IMR-90 (cell line): ENCODE measurements around the gene CLSTN1. TPM values are rescaled to one million over a fixed set of nuclear protein-coding genes. Genes with fewer than 3 reads are reported as not detected.

Source experiments
- ATAC-seq: fragments of 200-7000 bp; cut with Tn5 transposase; 2 replicates; pipeline ENCODE4 v1.9.1; 2020; ENCODE audit warnings: low read depth, mild to moderate bottlenecking, moderate library complexity
- BruUV-seq: library from RNA; stranded (reverse); fragments of 400-500 nt; replicated peaks from 2 replicates; lab custom pipeline; 2021; lab: Mats Ljungman, UMichigan
- CTCF ChIA-PET: fragments of 300-600 bp; formaldehyde crosslinking; extraction: SDS; loops from one replicate; lab custom pipeline; 2021; ENCODE audit warnings: antibody characterized with exemption; lab: Yijun Ruan, JAX
- POLR2A ChIA-PET: fragments of 300-600 bp; sonication (Branson Sonifier 250); formaldehyde crosslinking; loops from one replicate; lab custom pipeline; 2022; ENCODE audit warnings: antibody characterized with exemption; ENCODE audit not compliant: unreplicated experiment; lab: Charles Lee
- DNase-seq: peaks from one replicate; pipeline ENCODE4 v3.0.0; 2013
- H2AFZ ChIP-seq: replicated peaks from 2 replicates; pipeline ENCODE3; 2013; ENCODE audit warnings: low read length, mild to moderate bottlenecking; ENCODE audit not compliant: poor library complexity
- H2AK5ac ChIP-seq: 2 replicates; pipeline ENCODE4 v1.6.1; 2013; ENCODE audit warnings: low read depth, low read length, inconsistent platforms
- H2AK9ac ChIP-seq: replicated peaks from 2 replicates; pipeline ENCODE3; 2013; ENCODE audit warnings: mild to moderate bottlenecking, low read depth, low read length, moderate library complexity; ENCODE audit not compliant: poor library complexity
- H2BK120ac ChIP-seq: 2 replicates; pipeline ENCODE4 v1.6.1; 2013; ENCODE audit warnings: low read depth, low read length, inconsistent platforms
- H2BK15ac ChIP-seq: 3 replicates; pipeline ENCODE4 v1.6.1; 2013; ENCODE audit warnings: low read depth, low read length, inconsistent platforms
- H2BK20ac ChIP-seq: 2 replicates; pipeline ENCODE4 v1.6.1; 2013; ENCODE audit warnings: low read depth, mild to moderate bottlenecking, inconsistent platforms, low read length, moderate library complexity
- H2BK5ac ChIP-seq: 2 replicates; pipeline ENCODE4 v1.6.1; 2013; ENCODE audit warnings: mild to moderate bottlenecking, low read depth, low read length, inconsistent platforms; ENCODE audit not compliant: poor library complexity, severe bottlenecking
- H3K14ac ChIP-seq: replicated peaks from 2 replicates; pipeline ENCODE4 v1.6.1; 2013; ENCODE audit warnings: low read depth, low read length, inconsistent platforms
- H3K18ac ChIP-seq: 2 replicates; pipeline ENCODE4 v1.6.1; 2013; ENCODE audit warnings: low read depth, low read length, control low read depth
- H3K23ac ChIP-seq: 2 replicates; pipeline ENCODE4 v1.6.1; 2013; ENCODE audit warnings: low read depth, low read length, inconsistent platforms
- H3K27ac ChIP-seq: 2 replicates; pipeline ENCODE4 v1.5.1; 2013; ENCODE audit warnings: mild to moderate bottlenecking, control low read depth, low read length; ENCODE audit not compliant: insufficient read depth
- H3K27me3 ChIP-seq: 2 replicates; pipeline ENCODE4 v1.6.1; 2013; ENCODE audit warnings: low read length; ENCODE audit not compliant: control insufficient read depth, insufficient read depth
- H3K36me3 ChIP-seq: 2 replicates; pipeline ENCODE4 v1.6.1; 2013; ENCODE audit warnings: low read length, mixed read lengths; ENCODE audit not compliant: control insufficient read depth, insufficient read depth
- H3K4ac ChIP-seq: 2 replicates; pipeline ENCODE4 v1.6.1; 2013; ENCODE audit warnings: low read depth, low read length, inconsistent platforms
- H3K4me1 ChIP-seq: 2 replicates; pipeline ENCODE4 v1.6.1; 2013; ENCODE audit warnings: low read length, mixed read lengths; ENCODE audit not compliant: control insufficient read depth, insufficient read depth
- H3K4me2 ChIP-seq: 2 replicates; pipeline ENCODE4 v1.6.1; 2013; ENCODE audit warnings: low read depth, mild to moderate bottlenecking, control low read depth, low read length, moderate library complexity
- H3K4me3 ChIP-seq: 2 replicates; pipeline ENCODE4 v1.5.1; 2013; ENCODE audit warnings: low read depth, mild to moderate bottlenecking, control low read depth, low read length, moderate library complexity; ENCODE audit not compliant: insufficient read depth
- H3K56ac ChIP-seq: 2 replicates; pipeline ENCODE4 v1.6.1; 2013; ENCODE audit warnings: low read length, inconsistent platforms; ENCODE audit not compliant: insufficient read depth; ENCODE audit errors: extremely low read depth
- H3K79me1 ChIP-seq, 2 experiments: 2 replicates each; pipeline ENCODE4 v1.6.1; 2013; ENCODE audit warnings: low read length in 2 of 2, inconsistent platforms in 1 of 2, low read depth in 1 of 2
- H3K9ac ChIP-seq: 2 replicates; pipeline ENCODE4 v1.6.1; 2013; ENCODE audit warnings: low read depth, low read length, control low read depth
- H3K9me1 ChIP-seq: 2 replicates; pipeline ENCODE4 v1.6.1; 2013; ENCODE audit warnings: low read length, inconsistent platforms; ENCODE audit not compliant: insufficient read depth
- H3K9me3 ChIP-seq: 2 replicates; pipeline ENCODE4 v1.6.1; 2013; ENCODE audit warnings: low read length; ENCODE audit not compliant: control insufficient read depth, insufficient read depth
- H4K20me1 ChIP-seq: 2 replicates; pipeline ENCODE4 v1.6.1; 2013; ENCODE audit warnings: low read length, inconsistent platforms; ENCODE audit not compliant: insufficient read depth
- H4K5ac ChIP-seq: 2 replicates; pipeline ENCODE4 v1.6.1; 2013; ENCODE audit warnings: mild to moderate bottlenecking, low read depth, low read length, control low read depth
- H4K8ac ChIP-seq, 2 experiments: 2 replicates each; pipeline ENCODE4 v1.6.1; 2013; ENCODE audit warnings: low read depth in 2 of 2, low read length in 2 of 2, control low read depth in 1 of 2, inconsistent platforms in 1 of 2
- H4K91ac ChIP-seq: 2 replicates; pipeline ENCODE4 v1.6.1; 2013; ENCODE audit warnings: low read depth, low read length, inconsistent platforms; ENCODE audit not compliant: insufficient read depth
- BHLHE40 ChIP-seq: fragments of 150-350 bp; IDR thresholded peaks from 2 replicates; pipeline ENCODE4 v1.6.1; 2016; ENCODE audit warnings: mild to moderate bottlenecking, low read depth, low read length
- CEBPB ChIP-seq: IDR thresholded peaks from 2 replicates; pipeline ENCODE4 v1.6.1; 2012; ENCODE audit warnings: low read depth, low read length, improper control_type of control experiment
- CHD1 ChIP-seq: IDR thresholded peaks from 2 replicates; pipeline ENCODE4 v1.6.1; 2012; ENCODE audit warnings: low read depth, low read length, improper control_type of control experiment
- MAFK ChIP-seq: IDR thresholded peaks from 2 replicates; pipeline ENCODE4 v1.6.1; 2012; ENCODE audit warnings: low read depth, low read length, improper control_type of control experiment
- MAZ ChIP-seq: IDR thresholded peaks from 2 replicates; pipeline ENCODE4 v1.6.1; 2012; ENCODE audit warnings: low read depth, mild to moderate bottlenecking, low read length, improper control_type of control experiment, moderate library complexity, borderline replicate concordance
- MXI1 ChIP-seq: IDR thresholded peaks from 2 replicates; pipeline ENCODE4 v1.6.1; 2012; ENCODE audit warnings: low read depth, mild to moderate bottlenecking, low read length, moderate library complexity, borderline replicate concordance
- NFE2L2 ChIP-seq: fragments of 150-350 bp; IDR thresholded peaks from 2 replicates; pipeline ENCODE4 v1.6.1; 2016; ENCODE audit warnings: low read depth, mild to moderate bottlenecking, low read length
- POLR2A ChIP-seq: IDR thresholded peaks from 2 replicates; pipeline ENCODE4 v1.6.1; 2012; ENCODE audit warnings: mild to moderate bottlenecking, low read depth, low read length
- RAD21 ChIP-seq: IDR thresholded peaks from 2 replicates; pipeline ENCODE4 v1.6.1; 2012; ENCODE audit warnings: low read length, improper control_type of control experiment
- RCOR1 ChIP-seq: IDR thresholded peaks from 2 replicates; pipeline ENCODE4 v1.6.1; 2012; ENCODE audit warnings: mild to moderate bottlenecking, low read length, improper control_type of control experiment; ENCODE audit not compliant: insufficient replicate concordance
- RFX5 ChIP-seq: IDR thresholded peaks from 2 replicates; pipeline ENCODE4 v1.8.0; 2012; ENCODE audit warnings: low read depth, mild to moderate bottlenecking, low read length, moderate library complexity
- SMC3 ChIP-seq: fragments of 150-350 bp; IDR thresholded peaks from 2 replicates; pipeline ENCODE4 v1.6.1; 2016; ENCODE audit warnings: low read depth, mild to moderate bottlenecking, antibody characterized with exemption, low read length, moderate library complexity
- WGBS, 2 experiments: methylation state at CpG; one replicate each; pipeline versions ENCODE4 v1.1.5 to v1.1.7; 2013; ENCODE audit warnings: missing lambda C conversion rate in 2 of 2; ENCODE audit not compliant: insufficient read length in 1 of 2; ENCODE audit errors: extremely low coverage in 2 of 2; 5-methylcytosine and 5-hydroxymethylcytosine counted together
- dilution Hi-C: fragments of 300-500 bp; cut with HindIII; formaldehyde crosslinking; loops from one replicate; pipeline ENCODE4 v1.14.3; 2018; ENCODE audit warnings: low sequenced_read_pairs; ENCODE audit not compliant: unreplicated experiment
- in situ Hi-C: fragments of 300-500 bp; cut with MboI; formaldehyde crosslinking; loops from 3 replicates; pipeline ENCODE4 v1.14.3; 2019; ENCODE audit warnings: low sequenced_read_pairs, inconsistent platforms, mixed read lengths
- intact Hi-C: fragments of 100-400 bp; cut with micrococcal nuclease; formaldehyde crosslinking; loops from 2 replicates; pipeline ENCODE4 v1.10.0; 2022
- polyA plus RNA-seq, 3 experiments: library from polyadenylated mRNA; depleted of rRNA; stranded (reverse); fragments of >200 nt; gene quantifications; 2 replicates each; pipeline ENCODE4 v1.2.3, GENCODE V29; 2012; ENCODE audit warnings: low replicate concordance in 1 of 3
- total RNA-seq: library from RNA; depleted of rRNA; stranded (reverse); fragments of >200 nt; gene quantifications from 2 replicates; pipeline ENCODE4 v1.2.3, GENCODE V29; 2012
- TF ChIP-seq, protein P1 (sequence below): fragments of 150-350 bp; IDR thresholded peaks from 2 replicates; pipeline ENCODE4 v1.6.1; 2017; ENCODE audit warnings: mild to moderate bottlenecking, antibody characterized with exemption, low read length, low read depth
- TF ChIP-seq, protein P2 (sequence below): fragments of 150-350 bp; IDR thresholded peaks from 2 replicates; pipeline ENCODE4 v1.6.1; 2016; ENCODE audit warnings: low read depth, mild to moderate bottlenecking, low read length, moderate library complexity, borderline replicate concordance

Gene CLSTN1
- total and polyA plus RNA-seq, 2 of the 4 experiments (the other 2 are of a cell fraction), result 30.1 to 72.2 TPM

DNA sequence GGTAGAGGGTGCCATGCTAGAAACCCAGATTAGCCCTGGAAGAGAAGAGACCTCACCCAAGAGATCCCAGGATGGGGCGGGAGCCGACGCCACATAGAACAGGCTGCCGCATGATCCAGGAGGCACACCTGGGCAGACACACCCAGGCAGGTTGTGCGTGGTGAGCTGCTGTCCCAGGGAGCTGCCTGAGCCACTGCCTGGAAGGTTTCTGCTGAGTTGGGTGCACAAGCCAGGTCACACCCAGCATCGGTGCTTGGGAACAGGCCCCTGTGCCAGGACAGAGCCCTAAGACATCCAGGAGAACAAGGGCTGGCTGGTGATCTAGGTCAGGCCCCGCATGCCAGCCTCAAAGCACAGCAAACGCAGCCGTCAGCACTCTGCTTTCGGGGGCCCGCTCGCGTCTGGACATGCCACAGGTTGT, 46.1 kb upstream of the CLSTN1 start:
- Histone ChIP-seq H4K8ac (no peak overlapping the region), H3K79me1 (peaks cover 0 to 3% of the 10 kb centered on the region in 2 experiments; a peak in 2 of 4 replicates), H2BK120ac (no peak overlapping the region), H2BK20ac (no peak overlapping the region), H3K4me2 (no peak overlapping the region), H3K9me1 (no peaks in the 10 kb centered on the region), H3K4ac (no peak overlapping the region), H3K9me3 (no peaks in the 10 kb centered on the region), H3K36me3 (peaks cover 11% of the 10 kb centered on the region; the same call in 1 of the 2 replicates), H3K23ac (no peak overlapping the region), H3K18ac (no peak overlapping the region), H3K14ac (no peak overlapping the region), H2BK5ac (no peak overlapping the region), H4K5ac (no peak overlapping the region), H3K27me3 (no peaks in the 10 kb centered on the region), H3K27ac (no peak overlapping the region), H2AFZ (no peak overlapping the region), H3K9ac (no peak overlapping the region), H4K20me1 (0 out of 2 replicates have a peak, but pooled peaks cover 4% of the 10 kb centered on the region), H2BK15ac (no peak overlapping the region), H4K91ac (no peak overlapping the region), H3K56ac (no peak overlapping the region), H3K4me3 (no peak overlapping the region), H2AK5ac (no peak overlapping the region), H2AK9ac (no peak overlapping the region), H3K4me1 (peaks cover 5% of the 10 kb centered on the region)
- CTCF ChIA-PET, result interaction anchor here (0.6 to 1.5 kb wide), 3 partner anchors 86 to 1384 kb away, joined by 3 to 6 read pairs (median 4); no protein-coding TSS in a partner anchor
- TF ChIP-seq MAZ (no peak), MXI1 (no peak), MAFK (no peak), SMC3 (no peak), RFX5 (no peak), CEBPB (no peak), CHD1 (no peak), RAD21 (no peak), RCOR1 (no peak), BHLHE40 (no peak), POLR2A (no peak), NFE2L2 (no peak)
- TF ChIP-seq, protein P1, sequence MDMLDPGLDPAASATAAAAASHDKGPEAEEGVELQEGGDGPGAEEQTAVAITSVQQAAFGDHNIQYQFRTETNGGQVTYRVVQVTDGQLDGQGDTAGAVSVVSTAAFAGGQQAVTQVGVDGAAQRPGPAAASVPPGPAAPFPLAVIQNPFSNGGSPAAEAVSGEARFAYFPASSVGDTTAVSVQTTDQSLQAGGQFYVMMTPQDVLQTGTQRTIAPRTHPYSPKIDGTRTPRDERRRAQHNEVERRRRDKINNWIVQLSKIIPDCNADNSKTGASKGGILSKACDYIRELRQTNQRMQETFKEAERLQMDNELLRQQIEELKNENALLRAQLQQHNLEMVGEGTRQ, result no peak
- TF ChIP-seq, protein P2, sequence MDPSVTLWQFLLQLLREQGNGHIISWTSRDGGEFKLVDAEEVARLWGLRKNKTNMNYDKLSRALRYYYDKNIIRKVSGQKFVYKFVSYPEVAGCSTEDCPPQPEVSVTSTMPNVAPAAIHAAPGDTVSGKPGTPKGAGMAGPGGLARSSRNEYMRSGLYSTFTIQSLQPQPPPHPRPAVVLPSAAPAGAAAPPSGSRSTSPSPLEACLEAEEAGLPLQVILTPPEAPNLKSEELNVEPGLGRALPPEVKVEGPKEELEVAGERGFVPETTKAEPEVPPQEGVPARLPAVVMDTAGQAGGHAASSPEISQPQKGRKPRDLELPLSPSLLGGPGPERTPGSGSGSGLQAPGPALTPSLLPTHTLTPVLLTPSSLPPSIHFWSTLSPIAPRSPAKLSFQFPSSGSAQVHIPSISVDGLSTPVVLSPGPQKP, result no peak
- 93% methylated on average over 3 of the region's 13 CpGs; no CpG with 5 or more reads in 1 of the 2 experiments for WGBS, 2 experiments
- dilution Hi-C loops (no loop called here), intact Hi-C loops (no loop called here), in situ Hi-C loops (loop anchor here (5.0 to 10.0 kb wide), 4 partner anchors 72 to 238 kb away; partner anchors contain the start of genes LZIC and NMNAT1)
- POLR2A ChIA-PET, result no interaction called here
- DNase-seq, result no peak
- BruUV-seq, result no TSS peak
- no peak for ATAC-seq
